Measurements from ENCODE around the gene MGAT4A.

MGAT4A gene

GRCh38 chr2:98569197-98569793 is 161.6 kb downstream of the MGAT4A start:
- DNase-seq, result peak; percentile 2 to 15

All from NCI-H524 (cell line).